SIG-M5 (cell line): ENCODE data around the gene GREM1.

ENCODE experiments used
- DNase-seq: peaks from one replicate; lab custom pipeline; 2025; lab: John Stamatoyannopoulos, UW

The GREM1 gene

GRCh38 chr15:32694222-32694983, 23.4 kb upstream of the GREM1 start:
- no peak for DNase-seq

- no peak for DNase-seq
These were observed 18.9 kb upstream of the GREM1 start for GRCh38 chr15:32698773-32699390.

DNA sequence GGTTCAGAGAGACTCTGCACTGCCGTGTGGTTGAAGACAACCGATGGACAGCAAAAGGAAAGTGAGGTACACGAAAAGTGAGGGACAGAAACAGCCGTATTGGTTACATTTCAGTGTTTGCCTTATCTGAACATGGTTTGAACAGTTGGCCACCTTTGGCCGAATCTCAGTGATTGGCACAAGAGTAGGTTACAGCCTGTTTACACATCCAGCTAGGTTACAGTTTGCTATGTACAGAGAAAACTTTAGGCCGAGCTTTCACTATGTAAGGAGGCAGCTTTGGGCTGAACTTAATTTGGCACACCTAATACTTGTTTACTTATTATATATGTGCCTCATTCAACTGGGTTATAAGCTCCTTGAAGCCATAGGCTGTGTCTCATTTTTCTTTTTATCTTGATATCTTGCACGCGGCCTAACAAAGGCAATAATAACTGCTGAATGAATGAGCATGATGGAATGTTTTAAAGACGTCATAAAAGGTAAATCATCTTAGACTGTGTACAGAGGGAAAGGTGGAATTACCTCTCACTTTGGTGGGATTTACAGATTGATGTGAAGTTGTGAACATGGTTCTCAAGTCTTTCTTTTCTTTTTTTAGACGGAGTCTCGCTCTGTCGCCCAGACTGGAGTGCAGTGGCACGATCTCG, 17.2 kb upstream of the GREM1 start:
- no peak for DNase-seq

DNA sequence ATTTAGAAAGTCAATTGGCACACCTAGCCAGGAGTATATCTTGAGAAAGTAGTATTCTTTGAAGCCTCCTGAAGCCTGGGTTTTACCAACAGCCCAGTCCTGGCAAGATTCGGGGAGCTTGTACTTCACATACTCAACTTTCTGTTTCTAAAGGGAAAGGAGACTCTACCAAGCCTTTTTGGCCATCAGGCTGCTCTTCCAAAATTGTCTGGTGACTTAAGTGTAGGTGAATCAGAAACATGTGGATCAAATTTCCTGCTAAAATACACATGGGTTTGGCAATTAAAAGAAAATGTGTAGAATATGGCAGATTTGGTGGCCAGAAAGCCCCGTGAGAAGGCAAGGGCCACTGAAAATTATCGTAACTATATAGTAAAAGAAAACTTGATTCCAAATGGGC, 15.9 kb upstream of the GREM1 start:
- no peak for DNase-seq

- no peak for DNase-seq
These were observed 13.3 kb upstream of the GREM1 start for GRCh38 chr15:32704395-32704981.

- peak; percentile 37 for DNase-seq
These were observed 12.4 kb upstream of the GREM1 start for GRCh38 chr15:32705446-32705845.

GRCh38 chr15:32706704-32707103, 11.1 kb upstream of the GREM1 start:
- DNase-seq: no peak

GRCh38 chr15:32707436-32707835, 10.4 kb upstream of the GREM1 start:
- DNase-seq: no peak

DNA sequence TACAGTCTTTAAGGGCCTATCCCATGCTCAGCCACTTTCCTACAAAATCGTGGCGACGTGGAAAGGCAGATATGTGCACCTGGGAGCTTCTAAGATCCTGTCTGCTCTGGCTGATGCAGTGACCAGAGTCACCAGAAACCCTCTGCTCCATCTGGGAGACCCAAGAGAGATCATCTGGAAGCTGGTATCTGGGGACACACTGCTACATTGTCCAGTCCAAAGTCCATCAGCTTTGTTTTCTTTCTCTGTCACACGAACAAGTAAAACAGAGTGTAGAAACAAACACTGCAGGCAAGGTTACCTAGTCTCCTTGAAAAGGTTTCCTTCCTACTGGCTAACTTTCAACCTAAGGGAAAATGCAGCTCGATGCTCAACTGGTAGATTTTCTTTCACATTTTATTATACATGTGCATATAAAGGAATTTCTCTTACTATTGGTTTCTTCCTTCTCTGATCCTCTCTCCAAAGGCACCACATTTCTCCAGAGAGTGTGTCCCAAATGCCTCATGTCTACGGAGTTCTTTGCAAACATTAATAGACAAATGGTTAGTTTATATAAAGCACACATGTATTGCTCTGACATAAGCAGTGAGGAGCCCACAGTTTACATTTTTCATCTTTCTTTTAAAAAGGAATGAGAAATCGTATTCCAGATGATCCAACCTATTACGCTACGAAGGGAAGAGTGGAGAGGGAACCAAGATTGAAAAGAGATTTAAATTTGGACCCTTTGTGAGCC, 8.3 kb upstream of the GREM1 start:
- no peak for DNase-seq

DNA sequence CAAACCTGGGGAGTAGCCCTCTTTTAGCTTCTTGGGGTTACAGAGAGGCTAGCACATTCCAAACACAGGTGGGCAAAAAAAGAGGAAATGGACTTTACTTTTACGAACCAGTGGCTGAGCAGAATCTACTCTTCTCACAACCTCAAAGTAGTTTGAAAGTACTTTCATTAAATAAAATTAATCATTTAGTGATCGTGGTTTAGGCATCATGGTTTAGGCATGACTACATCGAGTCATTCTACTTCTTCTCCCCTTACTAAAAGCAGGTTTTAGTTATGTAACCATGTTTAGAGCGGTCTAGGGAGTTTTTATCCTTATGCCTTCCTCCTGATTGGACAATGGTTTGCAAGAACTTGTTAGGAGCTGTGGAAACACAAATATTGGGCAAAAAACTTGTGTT, 2.5 kb upstream of the GREM1 start:
- no peak for DNase-seq

DNA sequence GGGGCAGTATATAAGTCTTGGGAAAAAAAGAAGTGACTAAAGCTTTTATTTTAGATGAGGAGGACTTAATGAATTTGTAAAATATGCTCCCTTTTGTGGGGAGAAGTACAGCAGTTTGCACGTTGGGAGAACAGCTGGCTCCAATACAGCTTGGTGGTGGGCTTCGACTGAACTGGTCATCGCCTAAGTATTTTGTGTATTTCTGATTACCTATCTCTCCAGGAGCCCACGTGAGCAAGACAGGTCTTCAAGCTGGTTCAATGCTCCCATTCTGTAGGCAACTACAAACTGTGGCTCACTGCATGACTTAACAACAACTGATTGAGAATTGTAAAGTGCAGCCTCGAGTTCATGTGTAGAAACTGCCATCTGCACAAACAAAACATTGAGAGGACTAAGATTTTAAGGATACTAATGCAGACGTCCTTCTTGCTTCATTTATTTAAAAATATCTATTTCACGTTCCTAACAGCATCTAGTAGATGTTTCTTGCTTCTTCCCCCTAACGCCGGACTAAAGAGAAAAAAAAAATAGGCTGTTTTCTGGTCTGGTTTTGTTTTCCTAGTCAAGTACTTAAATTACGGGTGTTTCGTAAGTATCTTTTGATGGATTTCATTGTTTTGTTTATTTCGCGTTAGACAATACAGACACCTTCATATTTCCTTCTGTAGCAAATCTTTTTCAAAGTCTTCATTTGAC, 1.4 kb upstream of the GREM1 start:
- DNase-seq: no peak

- DNase-seq: no peak
These were observed 834 bp upstream of the GREM1 start for GRCh38 chr15:32716915-32717425.

- DNase-seq: no peak
These were observed 520 bp downstream of the GREM1 start for GRCh38 chr15:32718227-32718820.

DNA sequence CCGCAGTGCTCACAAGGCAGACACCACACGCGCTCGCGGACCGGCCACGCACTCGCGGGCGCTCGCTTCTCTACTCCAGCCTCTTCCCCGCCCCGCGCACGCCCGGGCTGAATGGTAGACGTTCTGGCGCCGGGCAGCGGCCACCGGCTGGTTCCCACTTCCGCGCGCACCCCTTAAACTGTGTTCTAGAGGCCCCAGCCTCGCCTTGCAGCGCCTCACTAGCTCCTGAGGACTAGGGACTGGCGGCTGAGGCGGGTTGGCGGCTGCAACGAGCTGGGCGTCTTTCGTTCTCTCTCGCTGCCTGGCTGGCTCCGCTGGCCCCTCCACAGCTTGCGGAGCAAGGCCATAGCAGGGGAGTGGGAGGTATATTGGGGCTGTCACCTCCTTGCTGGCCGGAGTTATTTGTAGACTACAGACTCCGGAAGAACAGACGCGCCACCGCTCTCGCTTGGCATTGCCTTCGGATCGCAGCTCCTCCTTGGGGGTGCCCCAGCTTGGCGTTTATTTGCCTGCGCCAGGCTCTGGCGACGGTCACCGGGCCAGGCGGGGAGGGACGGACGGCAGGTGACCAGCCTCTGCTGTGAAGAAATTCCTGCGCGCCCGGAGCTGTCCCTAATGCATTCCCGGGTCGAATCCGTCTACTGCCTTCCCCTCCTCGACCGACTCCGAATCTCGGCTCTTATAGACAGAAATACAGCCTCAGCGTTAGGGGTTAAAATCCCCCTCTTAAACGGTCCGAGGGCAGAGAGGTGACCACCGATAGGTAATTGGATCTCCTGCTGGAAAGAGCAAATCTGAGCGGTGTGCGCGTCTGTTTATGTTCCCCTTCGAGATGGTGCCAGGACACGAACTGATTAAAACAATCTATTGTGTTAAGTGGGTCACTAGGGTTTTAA, 1.3 kb downstream of the GREM1 start:
- DNase-seq: no peak

GRCh38 chr15:32721596-32721995, 3.8 kb downstream of the GREM1 start:
- no peak for DNase-seq

GRCh38 chr15:32722136-32722535, 4.3 kb downstream of the GREM1 start:
- no peak for DNase-seq

DNA sequence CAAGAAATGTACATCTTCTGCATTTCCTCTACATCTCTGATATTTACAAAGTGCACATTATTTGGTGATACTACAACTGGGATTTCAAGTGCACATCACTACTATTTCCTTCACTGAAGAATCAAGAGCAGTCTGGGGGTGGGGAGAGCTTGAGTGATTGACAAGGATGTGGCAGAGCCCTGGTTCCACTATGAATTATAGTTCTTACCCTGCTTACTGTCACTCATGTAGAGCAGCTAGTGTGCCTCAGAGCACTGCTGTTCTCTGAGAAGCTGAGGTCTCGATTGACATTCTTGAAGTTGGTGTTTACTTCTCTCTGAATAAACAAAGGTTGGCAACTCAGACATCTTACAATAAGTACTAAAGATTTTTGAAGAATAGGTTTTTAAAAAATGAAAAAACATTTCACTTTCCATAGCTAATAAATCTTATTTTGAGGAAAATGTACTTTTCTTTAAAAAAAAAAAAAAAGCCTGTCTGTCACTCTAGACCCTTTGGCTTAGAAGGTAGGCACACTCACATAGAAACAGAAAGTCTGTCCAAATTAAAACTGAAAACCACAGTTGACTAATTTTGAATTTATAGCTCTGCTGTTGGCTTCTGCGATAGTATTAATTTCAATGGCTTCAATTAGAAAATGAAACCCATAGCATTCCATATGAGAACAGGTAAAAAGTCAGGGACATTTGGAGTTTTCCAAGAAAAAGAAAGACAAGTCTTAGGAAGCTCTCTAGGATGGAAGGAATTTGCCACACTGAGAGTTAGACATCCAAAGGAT, 5.6 kb downstream of the GREM1 start:
- no peak for DNase-seq

- DNase-seq: no peak
These were observed 12.0 kb downstream of the GREM1 start for GRCh38 chr15:32729700-32730395.
